Motor neuron (in vitro differentiated cells): ENCODE results near the gene C17orf50. TPM values are rescaled to one million over a fixed set of nuclear protein-coding genes. Genes with fewer than 3 reads are reported as not detected.

Experiments
- ATAC-seq, 8 experiments: fragments of 200-7000 bp; cut with Tn5 transposase; replicated peaks in 6 of 8; 2 replicates each; pipeline ENCODE4 v1.8.0; 2021; ENCODE audit warnings: mild to moderate bottlenecking in 8 of 8, moderate library complexity in 8 of 8
- H3K27ac ChIP-seq, 2 donors: fragments of 250-450 bp; sonication (Bioruptor Pico); 2 replicates each; pipeline ENCODE4 v1.9.0; 2021; ENCODE audit warnings: antibody characterized with exemption in 2 of 2, mild to moderate bottlenecking in 2 of 2, moderate library complexity in 1 of 2
- H3K4me1 ChIP-seq, 2 donors: fragments of 250-450 bp; sonication (Bioruptor Pico); replicated peaks in 1 of 2; 2 replicates each; pipeline ENCODE4 v1.6.1; 2021; ENCODE audit warnings: antibody characterized with exemption in 2 of 2, mild to moderate bottlenecking in 2 of 2, moderate library complexity in 1 of 2
- H3K4me3 ChIP-seq, 5 donors: fragments of 250-450 bp; sonication (Bioruptor Pico); 2 replicates each; pipeline ENCODE4 v1.9.0; 2021; ENCODE audit warnings: antibody characterized with exemption in 5 of 5, mild to moderate bottlenecking in 5 of 5, moderate library complexity in 4 of 5
- WGBS, 10 experiments: fragments of 450-650 bp; shearing (Covaris generic); methylation state at CpG; one replicate each; pipeline ENCODE4 v1.0.0; 2022; 5-methylcytosine and 5-hydroxymethylcytosine counted together
- in situ Hi-C, 9 experiments: fragments of 400-800 bp; cut with MboI; loops; one replicate each; pipeline ENCODE4 v1.15.0; 2021; ENCODE audit warnings: low sequenced_read_pairs in 9 of 9, low pct_unique_long_range_greater_than_20kb in 2 of 9; ENCODE audit not compliant: unreplicated experiment in 9 of 9
- total RNA-seq, 8 experiments: library from RNA; unstranded; fragments of 300-600 nt; gene quantifications; 2 replicates each; pipeline versions ENCODE4 v1.2.3 to v1.2.4, GENCODE V29; 2022

The C17orf50 gene
- total RNA-seq, 8 experiments from 2014 or later: 0.33 to 0.85 (median 0.63) TPM; not detected in 2

DNA sequence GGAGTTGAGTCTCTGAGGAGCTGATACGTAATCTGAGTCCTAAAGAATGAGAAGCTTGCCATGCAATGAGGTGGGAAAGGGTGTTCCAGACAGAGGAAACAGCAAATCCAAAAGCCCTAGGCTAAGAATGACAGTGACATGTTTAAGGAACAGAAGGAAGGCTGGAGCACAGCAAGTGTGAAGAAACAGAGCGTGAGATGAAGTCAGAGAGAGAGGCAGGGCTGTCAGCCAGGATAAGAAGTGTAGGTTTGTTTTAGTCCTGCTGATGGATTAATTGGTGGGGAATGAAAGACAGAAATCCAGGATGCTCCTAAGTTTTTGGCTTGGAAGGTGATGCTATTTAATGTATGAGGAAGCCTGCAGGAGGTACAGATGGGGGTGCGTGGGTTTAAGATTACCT is 20.3 kb downstream of the C17orf50 start:
- Histone ChIP-seq H3K4me1 (no peaks in the 10 kb centered on the region), H3K27ac (no peak overlapping the region), H3K4me3 (no peak overlapping the region)
- in situ Hi-C loops: no loop called here
- ATAC-seq: no peak
- 17 to 100% (median 64%) methylated on average over 1 to 3 of the region's 3 CpGs for WGBS, 10 experiments

GRCh38 chr17:35784895-35785294 is 24.2 kb downstream of the C17orf50 start:
- in situ Hi-C loops: no loop called here
- Histone ChIP-seq H3K4me1 (peaks cover 0 to 4% of the 10 kb centered on the region in 2 donors), H3K27ac (no peak overlapping the region), H3K4me3 (no peak overlapping the region)
- ATAC-seq: peak in 2 of 8 experiments; percentile 5 to 7
- 71 to 75% methylated on average over 1 of the region's 2 CpGs; no CpG with 5 or more reads in 8 of the 10 experiments for WGBS, 10 experiments

DNA sequence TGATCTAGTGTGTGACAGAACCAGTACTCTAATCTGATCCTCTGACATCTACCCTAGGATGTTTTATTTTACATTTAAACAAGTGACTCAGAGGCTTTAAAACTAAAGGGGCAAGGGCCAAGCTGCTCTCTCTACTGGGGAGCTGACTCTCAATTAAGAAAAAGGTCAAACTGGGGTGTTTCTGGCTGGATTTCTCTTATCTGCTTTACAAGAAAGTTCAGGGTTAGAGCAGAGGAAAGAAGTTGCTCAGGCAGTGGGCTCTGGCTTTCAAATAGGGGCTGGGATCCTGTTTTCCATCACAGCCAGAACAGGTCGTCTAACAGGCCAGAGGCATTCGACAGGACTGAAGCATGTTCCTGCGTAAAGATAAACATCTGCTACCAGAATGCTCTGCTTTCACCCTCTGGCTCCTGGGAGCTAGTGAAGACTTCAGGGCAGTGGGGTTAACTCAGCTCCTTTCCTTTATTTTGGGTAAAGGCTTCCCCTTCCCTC is 26.3 kb downstream of the C17orf50 start:
- WGBS, 10 experiments: 0 to 46% (median 27%) methylated on average over 1 to 3 of the region's 3 CpGs; no CpG with 5 or more reads in 3 of the 10 experiments
- Histone ChIP-seq H3K27ac (no peak overlapping the region), H3K4me3 (no peak overlapping the region), H3K4me1 (peaks cover 0 to 4% of the 10 kb centered on the region in 2 donors)
- ATAC-seq: no peak
- in situ Hi-C loops: no loop called here

- ATAC-seq: peak; percentile 40 to 97 (median 93)
- WGBS, 10 experiments: 0 to 59% (median 37%) methylated on average over 1 to 2 of the region's 2 CpGs; no CpG with 5 or more reads in 4 of the 10 experiments
- H3K4me3 ChIP-seq: no peak overlapping the region
- no peak overlapping the region for H3K27ac ChIP-seq
- H3K4me1 ChIP-seq: peaks cover 0 to 4% of the 10 kb centered on the region in 2 donors
- in situ Hi-C loops: no loop called here
Measured at GRCh38 chr17:35788477-35789368, 28.0 kb downstream of the C17orf50 start.

DNA sequence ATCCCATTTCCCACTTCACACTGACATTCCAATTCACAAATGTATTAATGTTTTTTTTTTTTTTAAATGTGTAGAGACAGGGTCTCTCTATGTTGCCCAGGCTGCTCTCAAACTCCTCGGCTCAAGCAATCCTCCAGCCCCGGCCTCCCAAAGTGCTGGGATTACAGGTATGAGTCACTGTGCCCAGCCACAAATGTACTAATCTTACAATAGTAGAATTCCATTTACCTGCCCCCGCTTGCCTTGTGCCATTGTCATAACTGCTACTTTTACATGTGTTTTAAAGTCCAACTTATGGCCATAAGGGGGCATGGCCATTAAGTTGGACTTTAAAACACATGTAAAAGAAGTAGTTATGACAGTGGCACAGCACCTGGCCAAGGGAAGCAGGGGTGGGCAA is 30.2 kb downstream of the C17orf50 start:
- WGBS, 10 experiments: 84 to 100% (median 100%) methylated on average over 1 to 3 of the region's 3 CpGs; no CpG with 5 or more reads in 1 of the 10 experiments
- no peak for ATAC-seq
- H3K4me3 ChIP-seq: no peak overlapping the region
- in situ Hi-C loops: no loop called here
- H3K27ac ChIP-seq: no peak overlapping the region
- H3K4me1 ChIP-seq: peaks cover 0 to 7% of the 10 kb centered on the region in 2 donors

- Histone ChIP-seq H3K27ac (no peak overlapping the region), H3K4me1 (peaks cover 0 to 7% of the 10 kb centered on the region in 2 donors), H3K4me3 (no peak overlapping the region)
- 0 to 53% (median 20%) methylated on average over 1 to 9 of the region's 9 CpGs; no CpG with 5 or more reads in 3 of the 10 experiments for WGBS, 10 experiments
- no peak for ATAC-seq
- in situ Hi-C loops: no loop called here
Measured at GRCh38 chr17:35791681-35792350, 31.1 kb downstream of the C17orf50 start.

- H3K4me1 ChIP-seq: peaks cover 0 to 7% of the 10 kb centered on the region in 2 donors
- WGBS, 10 experiments: 12 to 63% (median 33%) methylated on average over 1 to 2 of the region's 3 CpGs; no CpG with 5 or more reads in 4 of the 10 experiments
- peak in 2 of 8 experiments; percentile 12 to 31 for ATAC-seq
- no peak overlapping the region for H3K27ac ChIP-seq
- H3K4me3 ChIP-seq: no peak overlapping the region
- in situ Hi-C loops: no loop called here
Measured at GRCh38 chr17:35793257-35793656, 32.6 kb downstream of the C17orf50 start.

DNA sequence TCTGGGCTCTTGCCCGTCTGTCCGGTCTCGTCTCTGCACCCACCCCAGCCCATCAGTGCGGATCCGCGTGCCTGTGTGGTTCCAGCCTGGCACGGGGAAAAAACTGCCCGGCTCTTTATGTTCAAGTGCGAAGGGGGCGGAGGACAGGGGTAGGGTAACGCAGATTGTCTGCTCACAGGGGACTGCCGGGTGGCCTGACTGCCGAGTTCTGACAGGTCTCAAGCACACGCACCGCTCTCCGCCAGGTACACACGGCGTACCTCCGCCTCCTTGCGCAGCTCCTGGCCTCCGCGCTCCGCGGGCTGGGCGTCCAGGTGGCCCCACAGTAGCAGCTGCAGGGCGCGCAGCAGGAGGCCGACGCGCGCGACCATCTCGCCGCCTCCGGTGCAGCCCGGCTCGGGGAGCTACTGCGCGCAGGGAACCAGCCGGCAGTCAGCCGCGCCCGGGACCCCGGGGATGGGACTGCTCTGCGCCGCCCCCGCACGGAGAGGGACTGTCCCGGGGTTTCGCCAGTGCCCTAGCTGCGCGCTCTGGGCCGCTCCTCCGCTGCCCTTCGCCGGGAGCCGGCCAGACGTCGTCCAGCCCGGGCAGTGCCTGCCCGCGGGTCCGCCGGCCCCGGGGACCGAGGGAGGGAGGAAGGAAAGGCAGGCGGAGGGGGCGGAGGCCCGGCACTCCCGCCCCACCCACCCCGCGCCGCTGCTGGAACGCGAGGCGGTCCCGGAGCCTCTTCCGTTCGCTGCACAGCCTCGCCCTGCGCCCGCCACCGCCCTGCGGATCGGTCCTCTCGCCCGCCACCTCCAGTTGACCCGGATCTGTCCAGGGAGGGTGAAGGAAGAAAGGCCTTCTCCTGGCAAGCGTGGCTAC is 34.6 kb downstream of the C17orf50 start, which contains the start of gene MMP28:
MMP28 (minus strand) TSS at position 635 of the 864 bp plus-strand sequence; CDS start at position 371, 264 bp downstream.
- 0% methylated on average over 4 to 14 of the region's 89 CpGs; no CpG with 5 or more reads in 7 of the 10 experiments for WGBS, 10 experiments
- Histone ChIP-seq H3K27ac (no peak within 1 kb of the TSS), H3K4me1 (peaks cover 0 to 4% of the 10 kb centered on the region in 2 donors), H3K4me3 (peak within 1 kb of the TSS; percentile 23 to 46 (median 39))
- ATAC-seq: peak; percentile 71 to 88 (median 84)
- in situ Hi-C loops: no loop called here

DNA sequence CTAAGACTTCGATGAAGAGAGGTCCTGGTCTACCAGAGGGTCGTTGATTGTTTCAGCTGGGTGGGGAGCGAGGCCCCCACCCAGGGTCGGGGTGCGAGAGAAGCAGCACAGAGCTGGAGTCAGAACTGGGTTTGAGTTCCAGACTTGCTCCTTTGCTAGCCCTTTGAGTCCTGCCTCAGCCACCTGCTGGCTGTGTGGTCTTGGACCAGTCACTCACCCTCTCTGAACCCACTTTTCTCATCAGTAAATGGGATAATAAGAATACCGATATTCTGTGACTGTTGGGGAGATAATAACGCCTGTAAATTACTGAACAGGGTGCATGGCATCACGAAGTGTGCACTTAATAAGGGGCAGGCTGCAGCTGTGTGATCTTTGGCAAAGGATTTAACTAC is 35.2 kb downstream of the C17orf50 start:
- H3K4me1 ChIP-seq: peaks cover 0 to 4% of the 10 kb centered on the region in 2 donors
- in situ Hi-C loops: no loop called here
- no peak overlapping the region for H3K27ac ChIP-seq
- WGBS, 10 experiments: 36 to 62% (median 56%) methylated on average over 1 to 5 of the region's 8 CpGs; no CpG with 5 or more reads in 5 of the 10 experiments
- no peak for ATAC-seq
- peak overlapping the region in 4 of 5 donors; percentile 37 to 46 (median 40) for H3K4me3 ChIP-seq

GRCh38 chr17:35796942-35797341 is 36.3 kb downstream of the C17orf50 start:
- no peak for ATAC-seq
- no peak overlapping the region for H3K27ac ChIP-seq
- no peak overlapping the region for H3K4me3 ChIP-seq
- in situ Hi-C loops: no loop called here
- 33 to 80% (median 50%) methylated on average over 1 of the region's 1 CpG; no CpG with 5 or more reads in 7 of the 10 experiments for WGBS, 10 experiments
- H3K4me1 ChIP-seq: peaks cover 0 to 4% of the 10 kb centered on the region in 2 donors

GRCh38 chr17:35797370-35797769 is 36.7 kb downstream of the C17orf50 start:
- in situ Hi-C loops: no loop called here
- no peak for ATAC-seq
- 20 to 80% (median 50%) methylated on average over 1 to 4 of the region's 4 CpGs; no CpG with 5 or more reads in 5 of the 10 experiments for WGBS, 10 experiments
- Histone ChIP-seq H3K4me3 (no peak overlapping the region), H3K27ac (no peak overlapping the region), H3K4me1 (peaks cover 0 to 4% of the 10 kb centered on the region in 2 donors)

DNA sequence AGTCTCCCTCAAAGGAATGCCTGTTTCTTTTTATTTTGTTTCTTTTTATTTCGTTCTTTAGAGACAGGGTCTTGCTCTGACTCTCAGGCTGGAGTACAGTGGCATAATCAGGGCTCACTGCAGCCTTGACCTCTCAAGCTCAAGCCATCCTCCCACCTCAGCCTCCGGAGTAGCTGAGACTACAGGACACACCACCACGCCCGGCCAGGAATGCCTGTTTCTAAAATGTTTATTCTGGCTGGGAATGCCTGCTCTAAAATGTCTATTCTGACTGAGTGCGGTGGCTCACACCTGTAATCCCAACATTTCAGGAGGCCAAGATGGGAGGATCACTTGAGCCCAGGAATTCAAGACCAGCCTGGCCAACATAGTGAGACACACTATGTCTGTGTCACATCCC is 37.2 kb downstream of the C17orf50 start:
- 40 to 100% (median 65%) methylated on average over 1 to 5 of the region's 5 CpGs; no CpG with 5 or more reads in 2 of the 10 experiments for WGBS, 10 experiments
- Histone ChIP-seq H3K27ac (no peak overlapping the region), H3K4me1 (peaks cover 0 to 4% of the 10 kb centered on the region in 2 donors), H3K4me3 (no peak overlapping the region)
- in situ Hi-C loops: no loop called here
- no peak for ATAC-seq
